Osteoblast (primary cell): Measurements from ENCODE around the gene IL16. TPM values are rescaled to one million over a fixed set of nuclear protein-coding genes. Genes with fewer than 3 reads are reported as not detected.
A peak's percentile ranks its signal among the peaks of the same experiment; 100 is the strongest.

Experiments
- DNase-seq: peaks from one replicate; pipeline ENCODE4 v3.0.0; 2011; ENCODE audit warnings: low spot score, mixed read lengths; ENCODE audit not compliant: insufficient read length; ENCODE audit errors: missing footprints
- H2AFZ ChIP-seq: 2 replicates; pipeline ENCODE4 v1.6.0; 2011; ENCODE audit warnings: mild to moderate bottlenecking, low read length
- H3K27ac ChIP-seq: 2 replicates; pipeline ENCODE4 v1.5.1; 2011; ENCODE audit warnings: mild to moderate bottlenecking, low read depth, low read length, moderate library complexity
- H3K27me3 ChIP-seq: 2 replicates; pipeline ENCODE4 v1.6.0; 2012; ENCODE audit warnings: mild to moderate bottlenecking, control low read depth, inconsistent platforms, low read length, moderate library complexity; ENCODE audit not compliant: insufficient read depth
- H3K36me3 ChIP-seq: 2 replicates; pipeline ENCODE4 v1.5.1; 2011; ENCODE audit warnings: mild to moderate bottlenecking, low read length, control low read depth, moderate library complexity; ENCODE audit not compliant: insufficient read depth
- H3K4me1 ChIP-seq: 2 replicates; pipeline ENCODE4 v1.5.1; 2011; ENCODE audit warnings: mild to moderate bottlenecking, low read length, control low read depth, moderate library complexity; ENCODE audit not compliant: insufficient read depth
- H3K4me2 ChIP-seq: 2 replicates; pipeline ENCODE4 v1.6.0; 2011; ENCODE audit warnings: mild to moderate bottlenecking, low read length; ENCODE audit not compliant: insufficient read depth
- H3K4me3 ChIP-seq: fragments of 200-600 bp; sonication (generic); 3 replicates; pipeline ENCODE4 v1.5.1; 2012; ENCODE audit warnings: mild to moderate bottlenecking, low read length, inconsistent platforms; ENCODE audit not compliant: insufficient read depth
- H3K79me2 ChIP-seq: 2 replicates; pipeline ENCODE4 v1.6.0; 2012; ENCODE audit warnings: mild to moderate bottlenecking, low read length, control low read depth, inconsistent platforms; ENCODE audit not compliant: insufficient read depth
- H3K9me3 ChIP-seq: 2 replicates; pipeline ENCODE4 v1.5.1; 2011; ENCODE audit warnings: low read depth, low read length, control low read depth
- H4K20me1 ChIP-seq: 2 replicates; pipeline ENCODE4 v1.6.0; 2012; ENCODE audit warnings: mild to moderate bottlenecking, low read length, control low read depth; ENCODE audit not compliant: insufficient read depth
- total RNA-seq: library from RNA; depleted of rRNA; stranded (reverse); fragments of >200 nt; gene quantifications from 2 replicates; pipeline ENCODE4 v1.2.3, GENCODE V29; 2012
- TF ChIP-seq, protein P1 (sequence below): IDR thresholded peaks from 2 replicates; pipeline ENCODE4 v1.5.1; 2011; ENCODE audit warnings: mild to moderate bottlenecking, low read depth, low read length, moderate library complexity; ENCODE audit errors: extremely low read depth

Gene IL16
- total RNA-seq, result 6.5 and 7.1 TPM in 2 replicates

DNA sequence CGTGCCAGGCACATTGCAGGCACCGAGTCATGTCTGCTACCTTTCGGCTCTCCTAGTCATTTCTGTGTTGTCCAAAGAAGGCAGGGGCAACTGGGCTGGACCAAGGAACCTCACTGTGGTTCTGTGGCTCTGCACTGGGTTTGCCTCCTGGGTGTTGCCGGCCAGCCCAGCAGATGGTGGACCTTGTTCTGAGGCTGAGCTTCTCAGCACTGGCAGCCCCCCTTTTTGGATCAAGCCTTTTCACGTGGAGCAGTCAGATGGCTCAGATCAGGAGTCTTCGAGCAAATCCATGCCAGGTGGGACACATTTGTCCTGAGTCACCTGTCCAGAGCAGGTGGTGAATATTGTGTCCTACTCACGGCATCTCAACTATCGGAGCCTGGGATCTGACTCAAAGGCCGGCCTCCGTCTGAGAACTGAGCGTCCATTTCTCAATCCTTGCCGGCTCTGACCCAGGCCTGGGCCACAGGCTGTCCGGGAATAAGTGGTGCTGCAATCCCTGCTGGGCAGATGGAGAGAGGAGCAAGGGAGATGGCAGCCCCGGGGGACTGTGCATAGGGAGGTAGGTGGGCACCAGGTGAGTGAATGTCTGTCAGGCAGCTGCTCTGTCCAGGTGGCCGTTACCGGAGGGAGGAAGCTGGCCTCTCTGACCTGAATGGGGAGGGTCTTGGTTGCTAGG is at the start of gene IL16:
IL16 (plus strand) TSS at position 304 of the 679 bp plus-strand sequence. CDS start 28,521 bp downstream, outside the sequence.
- Histone ChIP-seq H3K4me2 (no peak within 1 kb of the TSS), H3K27me3 (peaks cover 5% of the 10 kb centered on the region), H4K20me1 (no peaks in the 10 kb centered on the region), H3K4me3 (no peak within 1 kb of the TSS), H3K27ac (no peak within 1 kb of the TSS), H3K4me1 (peaks cover 5% of the 10 kb centered on the region), H2AFZ (no peak within 1 kb of the TSS), H3K9me3 (no peaks in the 10 kb centered on the region), H3K79me2 (no peaks in the 10 kb centered on the region), H3K36me3 (no peaks in the 10 kb centered on the region)
- no peak for DNase-seq
- TF ChIP-seq, protein P1, sequence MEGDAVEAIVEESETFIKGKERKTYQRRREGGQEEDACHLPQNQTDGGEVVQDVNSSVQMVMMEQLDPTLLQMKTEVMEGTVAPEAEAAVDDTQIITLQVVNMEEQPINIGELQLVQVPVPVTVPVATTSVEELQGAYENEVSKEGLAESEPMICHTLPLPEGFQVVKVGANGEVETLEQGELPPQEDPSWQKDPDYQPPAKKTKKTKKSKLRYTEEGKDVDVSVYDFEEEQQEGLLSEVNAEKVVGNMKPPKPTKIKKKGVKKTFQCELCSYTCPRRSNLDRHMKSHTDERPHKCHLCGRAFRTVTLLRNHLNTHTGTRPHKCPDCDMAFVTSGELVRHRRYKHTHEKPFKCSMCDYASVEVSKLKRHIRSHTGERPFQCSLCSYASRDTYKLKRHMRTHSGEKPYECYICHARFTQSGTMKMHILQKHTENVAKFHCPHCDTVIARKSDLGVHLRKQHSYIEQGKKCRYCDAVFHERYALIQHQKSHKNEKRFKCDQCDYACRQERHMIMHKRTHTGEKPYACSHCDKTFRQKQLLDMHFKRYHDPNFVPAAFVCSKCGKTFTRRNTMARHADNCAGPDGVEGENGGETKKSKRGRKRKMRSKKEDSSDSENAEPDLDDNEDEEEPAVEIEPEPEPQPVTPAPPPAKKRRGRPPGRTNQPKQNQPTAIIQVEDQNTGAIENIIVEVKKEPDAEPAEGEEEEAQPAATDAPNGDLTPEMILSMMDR, result no peak

DNA sequence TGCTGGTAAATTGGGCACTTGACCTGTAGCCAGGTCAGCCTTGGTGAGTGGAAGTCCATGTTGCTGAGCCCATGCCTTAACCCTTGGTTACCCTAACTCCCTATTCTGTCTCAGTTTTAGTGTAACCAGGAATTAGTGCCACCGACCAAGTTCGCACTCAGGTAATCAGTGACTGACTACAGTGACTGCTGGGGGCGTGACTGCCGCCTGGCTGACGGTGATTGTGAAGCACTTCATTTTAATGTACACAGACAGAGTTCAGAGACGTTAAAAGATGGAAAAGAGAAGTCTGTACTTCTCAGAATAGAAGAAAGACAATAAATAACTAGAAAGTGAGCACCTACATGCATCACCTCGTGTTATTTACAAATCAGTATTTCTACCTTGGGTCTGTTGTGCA is 45.3 kb upstream of the IL16 start:
- peaks cover 5% of the 10 kb centered on the region for H3K4me1 ChIP-seq
- TF ChIP-seq, protein P1, result no peak
- no peak overlapping the region for H2AFZ ChIP-seq
- no peak overlapping the region for H3K4me2 ChIP-seq
- DNase-seq, result no peak
- H4K20me1 ChIP-seq, result no peaks in the 10 kb centered on the region
- no peaks in the 10 kb centered on the region for H3K9me3 ChIP-seq
- no peaks in the 10 kb centered on the region for H3K79me2 ChIP-seq
- H3K27me3 ChIP-seq, result peaks cover 2% of the 10 kb centered on the region
- no peak overlapping the region for H3K27ac ChIP-seq
- H3K4me3 ChIP-seq, result no peak overlapping the region
- H3K36me3 ChIP-seq, result no peaks in the 10 kb centered on the region

DNA sequence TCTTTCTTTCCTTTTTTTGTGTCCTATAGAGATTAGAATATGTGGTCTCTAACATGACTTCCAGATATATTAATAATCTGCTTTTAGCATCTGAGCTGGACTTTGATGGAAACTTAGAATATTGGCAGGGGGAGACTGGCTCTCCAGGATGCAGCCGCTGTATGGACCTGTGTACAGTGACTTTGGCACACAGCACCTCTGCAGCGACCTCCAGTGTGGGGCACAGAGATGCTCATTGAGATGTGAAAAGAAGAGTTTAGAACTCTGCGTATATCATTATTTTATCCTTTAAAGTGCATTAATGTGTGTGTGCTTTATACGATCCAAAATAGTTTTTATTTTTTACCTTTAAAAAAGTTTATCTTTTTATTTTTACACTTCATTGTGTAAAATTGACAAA is 44.3 kb upstream of the IL16 start:
- DNase-seq, result no peak
- H3K4me1 ChIP-seq, result peaks cover 5% of the 10 kb centered on the region
- H2AFZ ChIP-seq, result no peak overlapping the region
- no peak overlapping the region for H3K4me3 ChIP-seq
- H3K27me3 ChIP-seq, result peaks cover 2% of the 10 kb centered on the region
- no peaks in the 10 kb centered on the region for H4K20me1 ChIP-seq
- no peak overlapping the region for H3K27ac ChIP-seq
- H3K9me3 ChIP-seq, result no peaks in the 10 kb centered on the region
- H3K36me3 ChIP-seq, result no peaks in the 10 kb centered on the region
- TF ChIP-seq, protein P1, result no peak
- no peak overlapping the region for H3K4me2 ChIP-seq
- no peaks in the 10 kb centered on the region for H3K79me2 ChIP-seq

DNA sequence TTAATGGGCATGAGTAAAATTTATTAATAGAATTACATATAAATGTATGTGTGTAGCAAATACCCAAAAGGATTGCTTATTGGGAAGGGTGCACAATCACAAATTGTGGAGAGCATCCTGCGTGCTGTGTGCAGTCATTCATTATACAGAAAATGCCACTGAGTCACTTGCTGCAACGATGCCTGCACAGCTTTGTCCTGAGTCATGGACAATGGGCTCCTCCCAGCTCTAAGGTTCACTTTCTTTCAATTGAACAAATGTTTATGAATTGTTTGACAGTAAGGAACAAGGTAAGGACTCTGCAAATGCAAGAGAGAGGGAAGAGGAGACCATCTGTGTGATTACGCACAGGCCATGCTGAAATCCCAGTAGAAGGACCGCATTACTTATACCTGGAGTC is 43.9 kb upstream of the IL16 start:
- peak; percentile 43 for DNase-seq
- no peak overlapping the region for H3K4me3 ChIP-seq
- no peaks in the 10 kb centered on the region for H4K20me1 ChIP-seq
- TF ChIP-seq, protein P1, result no peak
- H2AFZ ChIP-seq, result no peak overlapping the region
- H3K4me1 ChIP-seq, result peaks cover 8% of the 10 kb centered on the region
- H3K36me3 ChIP-seq, result no peaks in the 10 kb centered on the region
- H3K79me2 ChIP-seq, result no peaks in the 10 kb centered on the region
- H3K27me3 ChIP-seq, result peaks cover 2% of the 10 kb centered on the region
- no peaks in the 10 kb centered on the region for H3K9me3 ChIP-seq
- no peak overlapping the region for H3K27ac ChIP-seq
- H3K4me2 ChIP-seq, result no peak overlapping the region
